AG09309 (cell line): ENCODE measurements around the gene SEMA4B.

ENCODE experiments used
- DNase-seq: peaks from one replicate; pipeline ENCODE4 v3.0.0-alpha.2; 2010; ENCODE audit warnings: low read depth
- H3K4me3 ChIP-seq: 2 replicates; pipeline ENCODE4 v1.5.1; 2011; ENCODE audit warnings: mild to moderate bottlenecking, low read depth, low read length, moderate library complexity; ENCODE audit not compliant: control insufficient read depth
- TF ChIP-seq, protein P1 (sequence below): IDR thresholded peaks from 2 replicates; pipeline ENCODE4 v1.5.1; 2011; ENCODE audit warnings: mild to moderate bottlenecking, low read depth, low read length, inconsistent platforms; ENCODE audit not compliant: insufficient read depth, control insufficient read depth; ENCODE audit errors: missing control alignments

SEMA4B gene

DNA sequence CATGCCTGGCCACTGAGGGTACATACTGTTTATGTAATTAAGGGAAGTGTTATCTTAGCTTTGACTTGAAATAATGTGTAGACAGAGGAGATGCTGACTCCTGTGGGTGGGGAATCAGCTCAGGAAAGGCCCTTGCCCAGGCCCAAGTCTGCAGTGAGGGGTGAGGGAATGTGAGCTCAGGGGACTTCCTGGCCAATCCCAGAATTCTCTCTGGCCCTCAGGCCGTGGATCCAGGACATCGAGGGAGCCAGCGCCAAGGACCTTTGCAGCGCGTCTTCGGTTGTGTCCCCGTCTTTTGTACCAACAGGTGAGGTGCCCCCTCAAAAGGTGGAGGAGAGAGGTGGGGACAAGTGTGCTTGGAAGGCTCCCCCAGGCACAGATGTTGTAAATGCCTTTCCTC, 26.2 kb downstream of the SEMA4B start:
- TF ChIP-seq, protein P1, sequence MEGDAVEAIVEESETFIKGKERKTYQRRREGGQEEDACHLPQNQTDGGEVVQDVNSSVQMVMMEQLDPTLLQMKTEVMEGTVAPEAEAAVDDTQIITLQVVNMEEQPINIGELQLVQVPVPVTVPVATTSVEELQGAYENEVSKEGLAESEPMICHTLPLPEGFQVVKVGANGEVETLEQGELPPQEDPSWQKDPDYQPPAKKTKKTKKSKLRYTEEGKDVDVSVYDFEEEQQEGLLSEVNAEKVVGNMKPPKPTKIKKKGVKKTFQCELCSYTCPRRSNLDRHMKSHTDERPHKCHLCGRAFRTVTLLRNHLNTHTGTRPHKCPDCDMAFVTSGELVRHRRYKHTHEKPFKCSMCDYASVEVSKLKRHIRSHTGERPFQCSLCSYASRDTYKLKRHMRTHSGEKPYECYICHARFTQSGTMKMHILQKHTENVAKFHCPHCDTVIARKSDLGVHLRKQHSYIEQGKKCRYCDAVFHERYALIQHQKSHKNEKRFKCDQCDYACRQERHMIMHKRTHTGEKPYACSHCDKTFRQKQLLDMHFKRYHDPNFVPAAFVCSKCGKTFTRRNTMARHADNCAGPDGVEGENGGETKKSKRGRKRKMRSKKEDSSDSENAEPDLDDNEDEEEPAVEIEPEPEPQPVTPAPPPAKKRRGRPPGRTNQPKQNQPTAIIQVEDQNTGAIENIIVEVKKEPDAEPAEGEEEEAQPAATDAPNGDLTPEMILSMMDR: no peak
- H3K4me3 ChIP-seq: no peak overlapping the region
- no peak for DNase-seq

DNA sequence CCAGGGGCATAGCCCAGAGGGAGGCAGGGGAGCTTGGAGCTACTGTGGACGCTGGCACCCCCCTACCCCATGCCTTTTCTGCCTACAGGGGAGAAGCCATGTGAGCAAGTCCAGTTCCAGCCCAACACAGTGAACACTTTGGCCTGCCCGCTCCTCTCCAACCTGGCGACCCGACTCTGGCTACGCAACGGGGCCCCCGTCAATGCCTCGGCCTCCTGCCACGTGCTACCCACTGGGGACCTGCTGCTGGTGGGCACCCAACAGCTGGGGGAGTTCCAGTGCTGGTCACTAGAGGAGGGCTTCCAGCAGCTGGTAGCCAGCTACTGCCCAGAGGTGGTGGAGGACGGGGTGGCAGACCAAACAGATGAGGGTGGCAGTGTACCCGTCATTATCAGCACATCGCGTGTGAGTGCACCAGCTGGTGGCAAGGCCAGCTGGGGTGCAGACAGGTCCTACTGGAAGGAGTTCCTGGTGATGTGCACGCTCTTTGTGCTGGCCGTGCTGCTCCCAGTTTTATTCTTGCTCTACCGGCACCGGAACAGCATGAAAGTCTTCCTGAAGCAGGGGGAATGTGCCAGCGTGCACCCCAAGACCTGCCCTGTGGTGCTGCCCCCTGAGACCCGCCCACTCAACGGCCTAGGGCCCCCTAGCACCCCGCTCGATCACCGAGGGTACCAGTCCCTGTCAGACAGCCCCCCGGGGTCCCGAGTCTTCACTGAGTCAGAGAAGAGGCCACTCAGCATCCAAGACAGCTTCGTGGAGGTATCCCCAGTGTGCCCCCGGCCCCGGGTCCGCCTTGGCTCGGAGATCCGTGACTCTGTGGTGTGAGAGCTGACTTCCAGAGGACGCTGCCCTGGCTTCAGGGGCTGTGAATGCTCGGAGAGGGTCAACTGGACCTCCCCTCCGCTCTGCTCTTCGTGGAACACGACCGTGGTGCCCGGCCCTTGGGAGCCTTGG, 27.0 kb downstream of the SEMA4B start:
- DNase-seq: no peak
- H3K4me3 ChIP-seq: no peak overlapping the region

DNA sequence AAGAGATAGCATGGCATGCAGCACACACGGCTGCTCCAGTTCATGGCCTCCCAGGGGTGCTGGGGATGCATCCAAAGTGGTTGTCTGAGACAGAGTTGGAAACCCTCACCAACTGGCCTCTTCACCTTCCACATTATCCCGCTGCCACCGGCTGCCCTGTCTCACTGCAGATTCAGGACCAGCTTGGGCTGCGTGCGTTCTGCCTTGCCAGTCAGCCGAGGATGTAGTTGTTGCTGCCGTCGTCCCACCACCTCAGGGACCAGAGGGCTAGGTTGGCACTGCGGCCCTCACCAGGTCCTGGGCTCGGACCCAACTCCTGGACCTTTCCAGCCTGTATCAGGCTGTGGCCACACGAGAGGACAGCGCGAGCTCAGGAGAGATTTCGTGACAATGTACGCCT, 27.8 kb downstream of the SEMA4B start:
- no peak overlapping the region for H3K4me3 ChIP-seq
- TF ChIP-seq, protein P1: no peak
- no peak for DNase-seq

More for the DNA sequence above, 27.0 kb downstream of the SEMA4B start:
- TF ChIP-seq, protein P1: no peak

DNA sequence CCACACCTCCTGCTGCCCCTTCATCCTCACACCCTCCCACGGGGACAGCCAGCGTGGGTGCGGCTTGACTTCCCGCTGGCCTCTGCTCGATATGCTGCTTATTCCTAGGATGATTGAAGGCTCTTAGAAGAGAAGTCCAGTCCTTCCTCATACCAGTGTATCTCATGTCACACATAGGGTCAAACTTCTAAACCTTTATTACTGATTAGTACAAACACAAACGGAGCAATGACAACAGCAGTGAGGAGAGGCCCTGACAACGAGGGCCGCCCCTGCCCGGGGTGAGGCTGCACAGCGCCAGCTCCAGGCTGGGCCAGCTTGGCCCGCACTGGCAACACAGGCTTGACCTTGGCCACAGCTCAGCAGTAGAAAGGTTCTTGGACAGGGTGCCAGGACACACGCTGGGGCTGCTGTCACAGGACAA, 29.0 kb downstream of the SEMA4B start:
- TF ChIP-seq, protein P1: no peak
- no peak for DNase-seq
- H3K4me3 ChIP-seq: no peak overlapping the region

DNA sequence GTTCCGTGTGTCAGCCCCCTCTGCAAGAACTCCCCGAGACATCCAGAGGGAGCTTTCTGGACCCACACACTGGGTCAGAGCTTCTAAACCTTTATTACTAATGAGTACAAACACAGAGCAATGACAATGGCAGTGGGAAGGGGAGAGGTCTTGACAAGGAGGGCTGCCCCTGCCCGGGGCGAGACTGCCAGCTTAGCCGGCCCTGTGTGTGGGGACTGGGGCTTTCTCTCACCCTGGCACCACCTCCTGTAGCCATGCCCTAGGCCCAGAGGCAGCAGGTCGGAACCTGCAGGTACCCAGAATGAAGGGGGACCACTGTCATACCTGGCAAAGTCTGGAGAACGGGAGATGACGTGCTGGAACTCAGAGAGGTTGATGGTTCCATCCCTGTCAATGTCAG, 29.5 kb downstream of the SEMA4B start:
- no peak overlapping the region for H3K4me3 ChIP-seq
- DNase-seq: no peak
- TF ChIP-seq, protein P1: no peak

DNA sequence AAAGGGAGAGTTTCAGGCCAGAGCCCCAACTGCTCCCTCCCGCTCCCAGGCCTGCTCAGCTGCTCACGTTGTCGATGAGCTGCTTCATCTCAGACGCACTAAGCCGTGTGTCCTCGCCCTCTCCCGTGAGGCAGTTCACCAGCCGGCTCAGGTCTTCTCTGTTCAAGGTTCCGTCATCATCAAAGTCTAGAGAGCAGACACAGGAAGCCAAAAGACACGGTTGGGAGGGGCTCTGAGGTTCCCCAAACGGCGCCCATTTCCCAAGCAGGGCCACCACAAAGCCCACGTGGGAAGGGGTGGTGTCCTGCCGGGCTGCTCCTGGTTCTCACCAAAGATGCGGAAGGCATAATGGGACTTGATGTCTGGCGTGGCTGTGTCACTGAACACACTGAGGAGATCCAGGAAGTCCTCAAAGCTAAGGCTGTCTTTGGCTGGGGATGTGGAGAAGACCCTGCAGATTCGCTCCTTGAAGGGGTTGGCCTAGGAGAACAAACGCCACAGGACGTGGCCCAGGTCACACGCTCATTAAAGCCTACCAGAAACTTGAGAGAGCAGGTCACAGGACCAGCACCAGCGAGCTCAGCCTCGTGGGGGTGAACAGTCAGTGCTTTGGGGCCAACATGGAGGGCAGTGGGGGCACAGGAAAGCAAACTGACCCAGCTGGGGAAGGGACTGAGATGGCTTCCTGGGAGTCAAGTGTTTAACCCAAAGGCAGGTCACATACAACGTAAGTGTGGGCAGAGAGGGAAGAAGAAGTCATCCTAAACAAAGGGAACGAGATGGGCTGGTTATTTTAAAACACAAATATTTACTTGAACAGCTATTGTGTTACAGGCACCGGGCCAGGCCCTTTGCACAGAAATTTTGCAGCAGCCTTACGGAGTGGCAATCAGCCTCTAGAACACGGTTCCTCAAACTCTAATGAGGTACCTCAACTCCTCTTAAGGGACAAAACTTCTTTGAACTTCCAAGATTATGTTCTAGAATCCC, 30.2 kb downstream of the SEMA4B start:
- TF ChIP-seq, protein P1: no peak

More for the DNA sequence above, 30.2 kb downstream of the SEMA4B start:
- DNase-seq: no peak
- no peak overlapping the region for H3K4me3 ChIP-seq
